ENCODE measurements around the gene LCOR. TPM values are rescaled to one million over a fixed set of nuclear protein-coding genes. Genes with fewer than 3 reads are reported as not detected.

LCOR gene
- total RNA-seq, 1 donor from 2014 or later = 47.7 TPM

Small RNAs within 50 kb of the gene (small RNA-seq; reads per million reads assigned to genes)
- gene HMGN2P35 (ENCODE audit: low replicate concordance) (not detected), gene MIR607 (ENCODE audit: low replicate concordance) (not detected)

Other genes starting within 250 kb of the LCOR start
- 94.4 TPM for gene TM9SF3, start 245.3 kb upstream of the LCOR start, total RNA-seq
- 1.5 TPM for gene PIK3AP1, start 111.8 kb upstream of the LCOR start, total RNA-seq